K562 (cell line): ENCODE results near the gene BST1. TPM values are rescaled to one million over a fixed set of nuclear protein-coding genes. Genes with fewer than 3 reads are reported as not detected.

ENCODE experiments used
- E4F1 ChIP-seq: fragments of 250-450 bp; sonication (Bioruptor Pico); IDR thresholded peaks from 2 replicates; pipeline ENCODE4 v1.5.0; 2021; ENCODE audit warnings: mild to moderate bottlenecking, borderline replicate concordance
- RAD21 ChIP-seq, 2 experiments: fragments of 250-450 bp in 1 of 2; fragments of 450-650 bp in 1 of 2; sonication (Bioruptor Pico) in 1 of 2; formaldehyde crosslinking in 1 of 2; IDR thresholded peaks in 1 of 2; conservative IDR thresholded peaks in 1 of 2; 2 replicates each; pipeline versions ENCODE4 v1.4.0 to v1.8.0; 2020 to 2022; ENCODE audit warnings: mild to moderate bottlenecking in 2 of 2, moderate library complexity in 1 of 2
- SETDB1 ChIP-seq: IDR thresholded peaks from one replicate; pipeline ENCODE4 v1.6.1; 2012; ENCODE audit warnings: low read length, control low read depth, inconsistent platforms
- SMARCC2 ChIP-seq: fragments of 450-650 bp; IDR thresholded peaks from 2 replicates; pipeline ENCODE4 v1.6.1; 2017; ENCODE audit warnings: antibody characterized with exemption, moderate library complexity, mild to moderate bottlenecking, low read depth
- ZMIZ1 ChIP-seq, 2 experiments: fragments of 150-350 bp in 1 of 2; IDR thresholded peaks; 2 replicates each; pipeline ENCODE4 v1.6.1; 2012 to 2016; ENCODE audit warnings: low read depth in 2 of 2, low read length in 2 of 2, mild to moderate bottlenecking in 1 of 2, moderate library complexity in 1 of 2
- polyA plus RNA-seq, 8 experiments: library from polyadenylated mRNA; depleted of rRNA in 4 of 8; stranded (reverse) in 5 of 8; unstranded in 3 of 8; fragments of >200 nt; fragmentation: Nextera tagmentation in 2 of 8; fragmentation: Illumina TruSeq in 1 of 8; extraction: Ambion mirVana in 2 of 8; extraction: Trizol in 1 of 8; gene quantifications; 2 replicates each; pipeline versions ENCODE4 v1.2.1 to v1.2.3, GENCODE V29; 2011 to 2014; ENCODE audit warnings: inconsistent platforms in 1 of 8, missing spikeins in 1 of 8
- total RNA-seq, 7 experiments: library from RNA; depleted of rRNA in 6 of 7; stranded (reverse); fragments of >200 nt in 6 of 7; fragmentation: Illumina TruSeq in 2 of 7; extraction: Trizol in 2 of 7; gene quantifications; 2 replicates each; pipeline versions ENCODE4 v1.2.1 to v1.2.3, GENCODE V29; 2011 to 2021; ENCODE audit warnings: low replicate concordance in 1 of 7

Gene BST1
- total and polyA plus RNA-seq, 9 of the 15 experiments (the other 6 are each of a cell fraction or from before 2014, with no cell fraction given), result 0.04 to 0.38 (median 0.07) TPM; not detected in 6

DNA sequence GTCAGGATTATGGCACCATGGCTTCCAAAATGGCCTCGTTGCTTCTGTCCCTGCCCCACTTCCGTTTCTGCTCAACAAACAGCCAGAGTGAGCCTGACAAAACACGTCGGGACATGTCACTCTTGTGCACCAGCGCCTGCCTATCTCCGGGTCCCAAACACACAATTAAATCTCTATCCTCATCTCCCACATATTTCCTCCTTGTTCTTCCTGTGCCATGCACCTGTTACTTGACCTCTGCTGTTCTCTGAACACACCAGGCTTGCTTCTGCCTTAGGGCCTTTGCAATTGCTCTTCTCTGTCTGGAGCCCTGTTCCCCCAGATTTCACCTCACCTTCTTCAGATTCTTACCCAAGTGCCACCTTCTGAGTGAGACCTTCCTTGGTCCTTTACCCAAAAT lies 62.5 kb downstream of the BST1 start (continued):
- TF ChIP-seq SMARCC2, result no peak
- TF ChIP-seq ZMIZ1 (IDR thresholded peaks at IDR 0.05; ENCODE audit: low read depth in 2 of 2, low read length in 2 of 2), result no peak
- no peak for TF ChIP-seq RAD21 (CRISPR knock-in tag; conservative IDR thresholded peaks at IDR 0.05 in 1 of 2, IDR thresholded peaks at IDR 0.05 in 1 of 2)
- TF ChIP-seq SETDB1, result no peak
- no peak for TF ChIP-seq E4F1 (CRISPR knock-in tag)
